ENCODE measurements around the gene SKAP2. TPM values are rescaled to one million over a fixed set of nuclear protein-coding genes. Genes with fewer than 3 reads are reported as not detected.

SKAP2 gene
- polyA plus RNA-seq, 2 of the 4 experiments (the other 2 are of a cell fraction), result 18.7 to 23.0 TPM

GRCh38 chr7:26704786-26705185 lies 159.6 kb downstream of the SKAP2 start:
- ATAC-seq, result no peak
- no peaks in the 10 kb centered on the region for H3K9me3 ChIP-seq
- H3K27ac ChIP-seq, result no peak overlapping the region
- DNase-seq (ENCODE audit: low read depth in 1 of 2, low spot score in 1 of 2), result no peak
- H3K4me3 ChIP-seq, result no peak overlapping the region
- peaks cover 37% of the 10 kb centered on the region for H3K4me1 ChIP-seq
- 91% methylated on average over 2 of the region's 2 CpGs for WGBS (ENCODE audit: missing lambda C conversion rate)
- FAIRE-seq, result no peak
- peak overlapping the region; percentile 48 for H3K4me2 ChIP-seq
- TF ChIP-seq MAFK (IDR thresholded peaks at IDR 0.05; ENCODE audit: partially characterized antibody) (no peak), TP53 (CRISPR knock-in tag; IDR thresholded peaks at IDR 0.05) (no peak), PBX3 (IDR thresholded peaks at IDR 0.05) (no peak), RNF2 (IDR thresholded peaks at IDR 0.05; ENCODE audit: borderline replicate concordance, low read depth) (no peak)
- POLR2A ChIA-PET, result no interaction called here
- CTCF ChIA-PET, result interaction anchor here (0.6 to 3.8 kb wide), 5 partner anchors 13 to 359 kb away, joined by 3 to 17 read pairs (median 5); no protein-coding TSS in a partner anchor

- POLR2A ChIA-PET, result no interaction called here
Measured at GRCh38 chr7:26704036-26704435, 160.4 kb downstream of the SKAP2 start.

GRCh38 chr7:26700893-26701292 lies 163.5 kb downstream of the SKAP2 start:
- H3K4me2 ChIP-seq, result no peak overlapping the region
- no peak overlapping the region for H3K4me3 ChIP-seq
- CTCF ChIA-PET, result interaction anchor here (1.1 to 1.5 kb wide), 2 partner anchors 14 to 20 kb away, joined by 3 to 4 read pairs; no protein-coding TSS in a partner anchor
- ATAC-seq (no peak), FAIRE-seq (no peak), DNase-seq (ENCODE audit: low read depth in 1 of 2, low spot score in 1 of 2) (no peak)
- H3K9me3 ChIP-seq, result no peaks in the 10 kb centered on the region
- POLR2A ChIA-PET, result no interaction called here
- peak overlapping the region in 1 of 2 experiments; percentile 56; a peak in 2 of 6 replicates for H3K27ac ChIP-seq
- TF ChIP-seq CBX2 (IDR thresholded peaks at IDR 0.05; ENCODE audit: borderline replicate concordance, low read depth) (no peak), ZFP36 (IDR thresholded peaks at IDR 0.05; ENCODE audit: borderline replicate concordance, partially characterized antibody) (no peak), PBX3 (IDR thresholded peaks at IDR 0.05) (no peak), JUNB (IDR thresholded peaks at IDR 0.05) (no peak), POLR2A (IDR thresholded peaks at IDR 0.05; ENCODE audit: low read length) (no peak), ATOH8 (CRISPR knock-in tag; IDR thresholded peaks at IDR 0.05; ENCODE audit: low read depth) (no peak)
- peaks cover 50% of the 10 kb centered on the region for H3K4me1 ChIP-seq

More at GRCh38 chr7:26704036-26704435, 160.4 kb downstream of the SKAP2 start:
- no peak for FAIRE-seq
- no peak for ATAC-seq
- no peak overlapping the region for H3K27ac ChIP-seq
- no peak overlapping the region for H3K4me2 ChIP-seq
- peaks cover 45% of the 10 kb centered on the region for H3K4me1 ChIP-seq
- DNase-seq (ENCODE audit: low read depth in 1 of 2, low spot score in 1 of 2), result no peak
- no peak for TF ChIP-seq ZC3H11A (IDR thresholded peaks at IDR 0.05)
- TF ChIP-seq POLR2AphosphoS2 (conservative IDR thresholded peaks at IDR 0.05; ENCODE audit: low read length), result no peak
- TF ChIP-seq ZFP36 (IDR thresholded peaks at IDR 0.05; ENCODE audit: borderline replicate concordance, partially characterized antibody), result no peak
- TF ChIP-seq FOSL2 (IDR thresholded peaks at IDR 0.05), result no peak
- no peak for TF ChIP-seq FOSL2 (CRISPR knock-in tag; IDR thresholded peaks at IDR 0.05)
- no peak for TF ChIP-seq HOXB13 (CRISPR knock-in tag; IDR thresholded peaks at IDR 0.05; ENCODE audit: low read depth)
- TF ChIP-seq MAFK (IDR thresholded peaks at IDR 0.05; ENCODE audit: partially characterized antibody), result no peak
- TF ChIP-seq RCOR1 (IDR thresholded peaks at IDR 0.05; ENCODE audit: low read depth, low read length), result no peak
- TF ChIP-seq HDAC2 (IDR thresholded peaks at IDR 0.05), result no peak
- TF ChIP-seq RAD21 (conservative IDR thresholded peaks at IDR 0.05 in 1 of 2, IDR thresholded peaks at IDR 0.05 in 1 of 2), result no peak
- no peak for TF ChIP-seq JUN (IDR thresholded peaks at IDR 0.05)
- TF ChIP-seq ZSCAN20 (CRISPR knock-in tag; IDR thresholded peaks at IDR 0.05), result no peak
- no peak for TF ChIP-seq BHLHE40 (IDR thresholded peaks at IDR 0.05; ENCODE audit: low read depth, low read length)
- no peak for TF ChIP-seq CBX8 (IDR thresholded peaks at IDR 0.05)
- CTCF ChIA-PET, result interaction anchor here (3.8 kb wide), 1 partner anchor 22 kb away, joined by 17 read pairs; no protein-coding TSS in a partner anchor
- 73% methylated on average over 1 of the region's 1 CpG for WGBS (ENCODE audit: missing lambda C conversion rate)
- no peak overlapping the region for H3K4me3 ChIP-seq
- H3K9me3 ChIP-seq, result no peaks in the 10 kb centered on the region

All from A549 (cell line).